ENCODE data around the gene GAPT.

GAPT gene

GRCh38 chr5:58491216-58491892 lies at the start of gene GAPT:
TSS of gene GAPT (plus strand) at chr5:58491435. CDS start at chr5:58494537, 3,102 bp downstream.
- no peak for DNase-seq

DNA sequence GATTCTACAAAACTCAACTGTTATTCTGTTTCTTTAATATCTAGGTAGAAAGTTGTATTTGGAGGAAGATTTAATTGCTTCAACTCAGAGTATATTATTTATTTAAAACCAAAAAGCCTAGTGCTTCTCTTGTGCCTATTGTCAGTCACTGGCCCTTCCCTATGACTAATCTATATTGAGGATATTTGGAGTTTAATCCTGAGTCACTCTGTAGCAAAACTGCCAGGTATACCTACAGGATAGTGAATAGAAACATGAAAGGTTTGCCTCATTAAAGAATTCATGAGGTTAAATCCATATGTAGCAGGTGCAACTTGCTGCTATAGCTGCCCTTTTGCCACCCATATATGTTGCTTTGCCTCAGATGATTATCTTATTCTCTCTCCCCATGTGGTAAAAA lies 46.4 kb upstream of the GAPT start:
- no peak for DNase-seq

DNA sequence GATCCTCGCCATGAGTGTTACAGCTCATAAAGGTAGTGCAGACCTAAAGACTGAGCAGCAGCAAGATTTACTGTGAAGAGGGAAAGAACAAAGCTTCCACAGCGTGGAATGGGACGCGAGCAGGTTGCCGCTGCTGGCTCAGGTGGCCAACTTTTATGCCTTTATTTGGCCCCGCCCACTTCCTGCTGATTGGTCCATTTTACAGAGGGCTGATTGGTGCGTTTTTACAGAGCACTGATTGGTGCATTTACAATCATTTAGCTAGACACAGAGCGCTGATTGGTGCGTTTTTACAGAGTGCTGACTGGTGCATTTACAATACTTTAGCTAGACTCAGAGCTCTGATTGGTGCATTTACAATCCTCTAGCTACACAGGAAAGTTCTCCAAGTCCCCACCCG lies 45.2 kb upstream of the GAPT start:
- DNase-seq: no peak

GRCh38 chr5:58447226-58447625 lies 44.0 kb upstream of the GAPT start:
- no peak for DNase-seq

- DNase-seq: no peak
These were observed 41.2 kb upstream of the GAPT start for GRCh38 chr5:58450018-58450417.

DNA sequence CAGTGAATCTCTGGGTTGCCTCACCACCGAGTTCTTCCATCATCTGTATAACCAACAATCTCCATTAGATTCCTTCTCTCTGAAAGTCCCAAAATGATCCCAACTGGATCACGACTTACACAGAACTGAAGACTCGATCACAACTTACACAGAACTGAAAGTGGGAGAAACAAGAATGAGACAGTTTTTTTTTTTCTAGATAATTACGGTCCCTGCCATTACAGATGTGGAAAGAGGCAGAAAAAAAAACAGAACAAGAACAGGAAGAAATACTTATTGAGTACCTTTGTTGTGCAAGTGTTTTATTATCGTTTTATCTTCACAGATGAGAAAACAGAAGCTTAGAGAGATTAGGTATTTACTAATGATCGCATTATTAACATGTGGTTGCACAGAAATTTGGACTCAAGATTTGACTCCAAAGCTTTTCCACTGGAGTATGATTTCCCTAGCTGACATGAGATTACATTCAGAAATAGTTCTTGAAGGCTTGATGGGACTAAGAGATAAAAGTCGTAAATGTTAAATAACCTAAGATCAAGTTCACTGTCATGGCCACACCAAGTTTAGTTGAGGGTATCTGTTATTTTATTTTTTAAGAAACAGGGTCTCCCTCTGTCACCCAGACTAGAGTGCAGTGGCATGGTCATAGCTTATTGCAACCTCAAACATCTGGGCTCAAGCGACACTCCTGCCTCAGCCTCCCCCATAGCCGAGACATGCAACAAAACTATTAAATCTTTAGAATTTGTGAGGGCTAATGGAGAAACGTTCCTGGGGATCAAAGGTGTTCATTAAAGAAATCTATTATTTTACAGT lies 40.2 kb upstream of the GAPT start:
- no peak for DNase-seq

GRCh38 chr5:58451732-58452565 lies 39.3 kb upstream of the GAPT start:
- no peak for DNase-seq

DNA sequence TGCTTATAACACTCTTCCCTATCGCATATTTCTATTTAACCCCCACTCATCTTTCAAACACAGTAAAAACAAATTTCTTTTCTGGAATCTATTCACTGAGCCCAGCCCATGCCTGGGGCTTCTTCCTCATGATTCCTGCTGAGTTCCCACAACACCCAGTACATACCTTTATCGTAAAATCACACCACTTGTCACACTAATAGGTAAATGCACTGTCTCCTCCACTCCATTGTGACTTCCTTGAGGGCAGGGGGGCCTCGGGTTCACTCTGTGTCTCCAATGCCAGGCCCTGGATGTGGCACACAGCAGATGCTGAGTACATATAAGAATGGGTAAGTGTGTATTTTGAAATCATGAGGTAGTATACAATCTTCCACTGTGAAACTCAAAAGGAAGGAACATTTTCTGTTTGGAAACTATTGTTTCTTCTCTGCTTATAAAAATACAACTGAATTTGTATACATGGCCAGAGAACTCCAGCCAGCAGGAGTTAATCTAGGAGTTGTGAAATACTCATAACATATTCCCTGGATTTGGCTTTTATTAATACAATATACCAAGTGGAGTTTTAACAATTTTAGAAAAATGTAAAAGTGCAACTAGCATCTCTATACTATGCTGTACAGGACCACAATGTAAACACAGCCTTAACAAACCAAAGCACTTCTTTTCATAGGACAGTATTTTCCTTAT lies 38.5 kb upstream of the GAPT start:
- DNase-seq: no peak

GRCh38 chr5:58453306-58453705 lies 37.9 kb upstream of the GAPT start:
- no peak for DNase-seq

DNA sequence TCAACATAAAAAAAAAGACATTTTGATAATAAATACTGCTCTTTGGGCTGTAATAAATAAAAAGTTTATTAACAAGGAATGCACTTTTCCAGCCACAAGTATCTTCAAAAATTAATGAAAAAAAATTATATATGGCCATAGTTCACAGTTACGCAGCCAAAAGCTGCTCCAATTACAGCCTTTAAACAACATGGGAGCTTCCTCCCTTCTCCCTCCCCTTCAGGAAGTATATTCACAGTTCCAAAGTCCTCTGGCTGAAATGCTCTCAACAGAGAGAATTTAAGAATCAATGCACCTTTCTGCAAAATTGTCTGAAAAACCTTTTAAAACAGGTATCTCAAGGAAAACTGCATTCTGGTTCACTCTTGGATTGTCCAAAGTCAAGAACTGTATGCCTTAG lies 37.2 kb upstream of the GAPT start:
- no peak for DNase-seq

GRCh38 chr5:58455066-58455465 lies 36.2 kb upstream of the GAPT start:
- DNase-seq: no peak

GRCh38 chr5:58455480-58455879 lies 35.8 kb upstream of the GAPT start:
- no peak for DNase-seq

GRCh38 chr5:58456026-58456425 lies 35.2 kb upstream of the GAPT start:
- DNase-seq: no peak

GRCh38 chr5:58456486-58456885 lies 34.7 kb upstream of the GAPT start:
- no peak for DNase-seq

GRCh38 chr5:58457050-58457449 lies 34.2 kb upstream of the GAPT start:
- no peak for DNase-seq

DNA sequence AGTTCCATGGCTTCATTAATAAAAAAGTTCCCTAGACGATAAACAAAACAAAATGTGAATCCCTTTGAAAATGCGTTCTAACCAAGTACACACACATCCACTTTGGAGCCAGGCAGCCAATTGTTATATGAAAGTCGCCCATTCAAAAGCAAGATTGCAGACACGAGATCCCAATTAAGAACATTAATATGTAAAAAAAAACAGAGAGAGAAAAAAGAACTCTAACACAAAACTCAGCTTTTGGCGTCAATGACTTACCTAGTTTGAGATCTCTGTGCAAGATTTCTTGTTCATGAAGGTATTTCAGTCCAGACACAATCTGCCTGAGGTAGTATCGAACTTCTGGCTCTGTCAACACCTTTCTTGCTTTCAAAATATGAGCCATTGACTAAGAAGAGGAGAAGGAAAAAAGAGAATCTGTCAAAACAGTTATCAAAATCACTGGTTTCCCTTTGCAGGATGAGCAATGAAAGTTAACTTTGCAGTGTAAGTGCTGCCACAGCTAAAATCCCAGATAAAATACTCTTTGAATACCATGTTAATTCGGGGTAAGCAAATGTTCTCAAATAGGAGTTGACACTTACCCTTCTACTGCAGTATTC lies 33.0 kb upstream of the GAPT start:
- no peak for DNase-seq

- peak in 2 of 6 experiments; percentile 20 to 39 for DNase-seq
These were observed 32.5 kb upstream of the GAPT start for GRCh38 chr5:58458743-58459145.

GRCh38 chr5:58459146-58460001 lies 31.9 kb upstream of the GAPT start:
- DNase-seq: peak in 4 of 6 experiments; percentile 30 to 66 (median 52)

DNA sequence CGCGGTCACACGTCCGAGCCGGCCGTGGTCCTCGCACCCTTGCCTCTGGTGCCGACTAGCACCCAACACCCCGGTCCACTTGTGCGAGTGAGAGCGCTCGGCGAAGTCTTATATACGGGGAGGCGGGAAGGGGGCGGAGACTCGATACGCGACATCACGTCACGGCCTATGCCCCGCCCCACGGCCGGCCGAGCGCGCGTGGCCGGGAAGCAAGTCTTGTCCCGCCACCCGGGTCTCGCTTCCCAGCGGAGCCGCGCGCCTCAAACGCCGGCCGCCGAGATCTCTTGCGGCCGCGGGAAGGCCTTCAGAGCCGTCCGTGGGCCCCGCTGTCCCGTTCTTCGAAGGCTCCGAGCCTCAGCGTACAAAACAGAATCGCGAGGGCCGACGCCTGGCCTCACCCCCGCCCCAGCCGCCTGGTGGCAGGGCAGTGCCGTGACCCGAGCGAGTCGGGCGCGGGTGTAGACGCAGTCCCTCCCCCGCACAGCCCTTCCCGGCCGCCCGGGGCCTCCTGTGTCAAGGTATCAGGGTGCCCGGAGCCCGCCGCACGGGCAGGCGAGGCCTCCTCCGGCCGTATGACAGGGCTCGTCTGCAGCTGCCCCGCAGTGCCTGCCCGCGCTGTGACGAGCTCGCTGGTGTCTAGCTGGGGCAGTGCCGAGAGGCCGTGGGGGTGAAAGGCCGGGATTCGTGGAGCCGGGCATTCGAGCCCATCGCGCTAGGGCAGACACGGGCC lies 31.1 kb upstream of the GAPT start, which contains the start of gene PLK2:
Gene PLK2 (minus strand): TSS at position 85 of the 730 bp plus-strand sequence. CDS start 127 bp downstream, outside the sequence.
- DNase-seq: peak; percentile 85 to 97 (median 92)

DNA sequence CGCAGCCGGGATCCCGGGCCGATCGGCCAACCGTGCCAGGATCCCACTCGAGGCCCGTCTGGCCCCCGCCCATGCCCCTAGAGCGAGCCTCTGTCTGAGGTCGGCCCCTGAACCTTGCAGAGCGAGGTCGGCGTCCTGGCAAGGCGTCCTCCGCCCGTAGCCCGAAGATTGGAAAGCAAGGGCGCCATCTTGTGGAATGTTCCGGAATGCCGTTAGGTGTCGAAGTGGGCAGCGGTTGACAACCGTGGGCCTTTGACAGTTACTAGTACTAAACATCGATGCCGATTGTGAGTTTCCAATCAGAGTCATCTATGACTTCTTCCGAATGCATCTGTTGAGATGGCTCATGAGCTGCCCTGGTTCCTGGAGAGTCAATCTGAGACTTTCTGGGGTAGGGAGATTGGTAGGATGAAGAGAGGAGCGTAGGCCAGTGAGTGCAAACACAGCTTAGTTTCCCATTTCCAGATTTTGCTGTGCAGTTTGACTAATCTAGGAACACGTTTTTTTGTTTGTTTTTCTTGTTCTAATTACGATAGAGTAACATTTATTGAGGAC lies 30.4 kb upstream of the GAPT start:
- DNase-seq: peak; percentile 74 to 96 (median 84)
